Stomach (tissue), 9 donors: ENCODE results near the gene RFTN1. TPM values are rescaled to one million over a fixed set of nuclear protein-coding genes. Genes with fewer than 3 reads are reported as not detected.

ENCODE experiments used
- DNase-seq, 2 donors: peaks; one replicate each; pipeline versions ENCODE4 v3.0.0 to v3.0.0-alpha.2; 2013 to 2019
- H3K27ac ChIP-seq, 5 donors: fragments of 200-600 bp in 4 of 5; sonication (generic) in 4 of 5; one replicate each; pipeline ENCODE4 v1.5.1; 2013 to 2019; ENCODE audit warnings: mild to moderate bottlenecking in 1 of 5, moderate library complexity in 1 of 5
- H3K27me3 ChIP-seq, 3 donors: fragments of 200-600 bp; sonication (generic); one replicate each; pipeline ENCODE4 v1.5.1; 2017 to 2019; ENCODE audit warnings: mixed run types in 1 of 3
- H3K36me3 ChIP-seq, 4 donors: fragments of 200-600 bp; sonication (generic); 1 replicate in 3 of 4; 2 replicates in 1 of 4; pipeline ENCODE4 v1.5.1; 2016 to 2019
- H3K4me1 ChIP-seq, 4 donors: fragments of 200-600 bp; sonication (generic); one replicate each; pipeline ENCODE4 v1.5.1; 2016 to 2019
- H3K4me3 ChIP-seq, 4 donors: fragments of 200-600 bp; sonication (generic) in 3 of 4; one replicate each; pipeline ENCODE4 v1.5.1; 2016 to 2019; ENCODE audit warnings: mild to moderate bottlenecking in 1 of 4
- H3K9me3 ChIP-seq, 4 donors: fragments of 200-600 bp; sonication (generic); one replicate each; pipeline ENCODE4 v1.5.1; 2016 to 2019
- CTCF ChIP-seq, 7 experiments: fragments of 450-650 bp in 4 of 7; fragments of 200-600 bp in 3 of 7; sonication (generic) in 3 of 7; IDR thresholded peaks; one replicate each; pipeline ENCODE4 v1.5.1; 2016 to 2019; ENCODE audit warnings: antibody characterized with exemption in 7 of 7, control low read depth in 2 of 7, mild to moderate bottlenecking in 1 of 7
- EP300 ChIP-seq: sonication (generic); formaldehyde crosslinking; IDR thresholded peaks from one replicate; pipeline ENCODE4 v1.6.1; 2017; ENCODE audit warnings: antibody characterized with exemption
- POLR2A ChIP-seq, 4 donors: fragments of 450-650 bp; IDR thresholded peaks; one replicate each; pipeline ENCODE4 v1.6.1; 2016; ENCODE audit warnings: antibody characterized with exemption in 4 of 4, control low read depth in 2 of 4, mild to moderate bottlenecking in 1 of 4, moderate library complexity in 1 of 4
- POLR2AphosphoS5 ChIP-seq, 3 donors: sonication (generic); formaldehyde crosslinking; IDR thresholded peaks; one replicate each; pipeline ENCODE4 v1.6.1; 2016; ENCODE audit warnings: antibody characterized with exemption in 3 of 3
- WGBS, 5 donors: extraction: QIAGEN DNeasy Blood & Tissue Kit in 3 of 5; methylation state at CpG; one replicate each; pipeline versions ENCODE4 v1.1.5 to v1.1.7; 2013 to 2018; 5-methylcytosine and 5-hydroxymethylcytosine counted together
- intact Hi-C: fragments of 100-400 bp; cut with DNase I; formaldehyde crosslinking; loops from one replicate; pipeline ENCODE4 v1.15.1; 2023; ENCODE audit warnings: low total_unique reads
- polyA plus RNA-seq, 3 donors: library from polyadenylated mRNA; stranded (reverse); fragments of 200-250 nt; gene quantifications; one replicate each; pipeline ENCODE4 v1.2.3, GENCODE V29; 2013
- total RNA-seq, 5 donors: library from RNA; depleted of rRNA; stranded (reverse); fragments of >200 nt; gene quantifications; one replicate each; pipeline versions ENCODE4 v1.1.0 to v1.2.3, GENCODE V29; 2014 to 2016
- donor health status: healthy with polysubstance abuse.
- donor health status: Bipolar disorder and iron deficiency.
- donor health status: healthy.

RFTN1 gene
- total and polyA plus RNA-seq, 8 donors: 4.6 to 103 (median 18.9) TPM

DNA sequence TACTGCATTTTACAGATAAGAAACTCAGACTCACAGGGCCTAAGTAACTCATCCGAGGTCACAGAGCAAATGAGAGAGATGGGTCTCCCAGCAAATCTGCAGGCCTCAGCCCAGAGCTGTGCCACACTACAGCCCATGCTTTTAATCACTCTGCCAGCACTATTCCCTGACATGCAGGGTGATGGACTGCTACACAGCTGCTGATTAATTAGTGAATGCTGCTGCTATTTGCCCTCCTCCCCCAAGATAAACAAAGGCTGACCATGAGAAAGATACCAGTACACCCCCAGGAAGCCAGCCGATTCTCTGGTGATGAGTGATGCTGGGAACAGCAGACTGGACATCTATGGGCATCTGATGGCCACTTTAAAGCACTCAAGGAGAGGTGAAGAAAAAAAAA lies 39.3 kb downstream of the RFTN1 start:
- DNase-seq: no peak
- Histone ChIP-seq H3K4me3 (no peak overlapping the region), H3K4me1 (peaks cover 0 to 10% (median 0%) of the 10 kb centered on the region in 4 donors), H3K36me3 (peaks cover 0 to 7% (median 2%) of the 10 kb centered on the region in 4 donors), H3K27ac (no peak overlapping the region), H3K9me3 (peaks cover 0 to 21% (median 10%) of the 10 kb centered on the region in 4 donors), H3K27me3 (no peaks in the 10 kb centered on the region)
- WGBS, 5 donors: 23 to 56% (median 33%) methylated on average over 2 of the region's 2 CpGs
- TF ChIP-seq EP300 (no peak), POLR2AphosphoS5 (IDR thresholded peaks at IDR 0.05) (no peak)
- intact Hi-C loops: no loop called here

DNA sequence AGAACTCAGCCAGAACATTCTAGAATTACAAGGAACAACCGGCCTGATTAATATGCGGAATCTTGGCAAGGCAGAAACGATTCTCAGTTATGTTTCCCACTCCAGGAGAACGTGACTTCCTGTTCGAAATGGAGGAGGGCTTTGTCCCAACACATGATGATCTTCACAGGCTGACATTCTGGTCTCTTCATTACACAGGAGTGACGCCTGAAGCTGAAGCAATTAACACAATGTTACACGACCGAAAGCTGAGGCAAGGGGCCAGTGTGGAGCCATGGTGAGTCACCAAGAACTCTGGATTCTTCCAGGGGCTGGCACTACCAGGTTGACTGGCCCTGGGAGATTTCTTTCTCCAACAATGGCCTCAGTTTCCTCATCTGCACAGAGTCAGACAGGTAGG lies 40.9 kb downstream of the RFTN1 start:
- peaks cover 0 to 21% (median 10%) of the 10 kb centered on the region in 4 donors for H3K9me3 ChIP-seq
- peaks cover 0 to 15% (median 4%) of the 10 kb centered on the region in 4 donors for H3K4me1 ChIP-seq
- no peaks in the 10 kb centered on the region for H3K27me3 ChIP-seq
- no peak for DNase-seq
- intact Hi-C loops: no loop called here
- peaks cover 0 to 7% (median 2%) of the 10 kb centered on the region in 4 donors for H3K36me3 ChIP-seq
- TF ChIP-seq POLR2A (IDR thresholded peaks at IDR 0.05): no peak
- no peak for TF ChIP-seq EP300
- no peak for TF ChIP-seq POLR2AphosphoS5 (IDR thresholded peaks at IDR 0.05)
- no peak for TF ChIP-seq CTCF (IDR thresholded peaks at IDR 0.05)
- H3K27ac ChIP-seq: peak overlapping the region in 2 of 5 donors; percentile 39 to 46
- no peak overlapping the region for H3K4me3 ChIP-seq
- 73 to 87% (median 76%) methylated on average over 8 of the region's 8 CpGs for WGBS, 5 donors

DNA sequence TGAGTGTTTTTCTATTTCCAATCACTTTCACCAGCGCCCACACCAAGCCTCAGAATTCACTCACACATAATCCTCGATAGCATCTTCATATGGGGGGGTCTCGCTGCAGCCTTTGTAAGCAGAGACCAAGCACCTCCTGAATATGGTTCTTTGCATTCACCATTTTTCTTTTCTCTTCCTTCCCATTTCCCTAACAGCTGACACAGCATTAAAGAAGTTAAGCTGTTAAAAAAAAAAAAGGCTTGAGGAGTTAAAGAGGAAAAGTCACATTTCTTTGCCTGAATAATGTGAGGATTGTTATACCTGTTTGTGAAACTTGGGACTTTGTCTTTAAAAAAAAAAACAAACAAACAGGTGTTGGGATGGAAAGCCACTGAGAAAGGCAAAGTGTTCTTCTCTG lies 41.6 kb downstream of the RFTN1 start:
- Histone ChIP-seq H3K27ac (peak overlapping the region in 1 of 5 donors; percentile 39), H3K4me1 (peaks cover 0 to 12% (median 4%) of the 10 kb centered on the region in 4 donors), H3K4me3 (no peak overlapping the region), H3K27me3 (no peaks in the 10 kb centered on the region), H3K36me3 (peaks cover 0 to 7% (median 2%) of the 10 kb centered on the region in 4 donors), H3K9me3 (peaks cover 0 to 21% (median 10%) of the 10 kb centered on the region in 4 donors)
- 76 to 90% (median 82%) methylated on average over 3 of the region's 3 CpGs for WGBS, 5 donors
- intact Hi-C loops: no loop called here
- no peak for TF ChIP-seq POLR2A (IDR thresholded peaks at IDR 0.05)
- TF ChIP-seq POLR2AphosphoS5 (IDR thresholded peaks at IDR 0.05): no peak
- no peak for DNase-seq

GRCh38 chr3:16470590-16470989 lies 42.9 kb downstream of the RFTN1 start:
- Histone ChIP-seq H3K27me3 (no peaks in the 10 kb centered on the region), H3K4me1 (peaks cover 0 to 7% (median 3%) of the 10 kb centered on the region in 4 donors), H3K4me3 (no peak overlapping the region), H3K27ac (no peak overlapping the region), H3K36me3 (peaks cover 0 to 7% (median 2%) of the 10 kb centered on the region in 4 donors), H3K9me3 (peaks cover 0 to 21% (median 10%) of the 10 kb centered on the region in 4 donors)
- no peak for TF ChIP-seq POLR2A (IDR thresholded peaks at IDR 0.05)
- no peak for TF ChIP-seq CTCF (IDR thresholded peaks at IDR 0.05)
- no peak for TF ChIP-seq EP300
- no peak for TF ChIP-seq POLR2AphosphoS5 (IDR thresholded peaks at IDR 0.05)
- DNase-seq: no peak
- intact Hi-C loops: no loop called here
- WGBS, 5 donors: 85 to 95% (median 89%) methylated on average over 1 of the region's 1 CpG

DNA sequence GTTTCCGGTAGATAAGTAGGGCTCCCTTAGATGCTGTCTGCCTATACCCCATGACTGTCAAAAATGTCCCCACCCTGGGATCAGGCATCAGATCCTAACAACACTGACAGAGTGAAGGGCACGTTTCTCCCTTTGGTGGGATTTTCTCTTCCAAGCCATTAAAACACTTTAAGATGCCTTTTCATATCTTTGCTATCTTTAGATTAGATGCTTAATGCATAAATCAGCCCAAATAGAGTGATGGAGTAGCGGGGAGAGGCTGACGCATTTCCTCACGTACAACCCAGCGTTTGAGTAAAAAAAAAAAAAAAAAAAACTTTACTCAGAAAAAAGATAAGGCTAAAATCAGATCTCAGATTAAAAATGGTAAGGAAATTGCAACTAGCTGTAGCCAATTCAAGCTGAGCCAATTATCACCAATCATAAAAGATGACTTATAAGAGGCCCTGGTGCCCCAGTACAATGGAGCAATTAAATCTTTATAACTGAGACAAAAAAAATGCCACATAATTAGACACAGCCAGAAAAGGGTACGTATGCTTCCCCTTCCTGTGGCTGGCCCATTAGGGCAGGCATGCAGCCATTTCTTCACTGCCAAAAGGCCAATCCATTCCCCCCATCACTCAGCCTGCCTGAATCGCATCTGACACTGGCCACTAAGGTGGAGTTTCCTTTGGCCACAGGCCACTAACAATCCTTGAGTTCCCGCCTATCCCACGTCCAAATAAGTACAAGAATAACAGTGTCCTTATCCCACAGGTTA lies 45.0 kb downstream of the RFTN1 start:
- Histone ChIP-seq H3K4me3 (no peak overlapping the region), H3K27me3 (no peaks in the 10 kb centered on the region), H3K9me3 (peaks cover 0 to 21% (median 10%) of the 10 kb centered on the region in 4 donors), H3K36me3 (peaks cover 0 to 7% (median 2%) of the 10 kb centered on the region in 4 donors), H3K27ac (no peak overlapping the region), H3K4me1 (peaks cover 0 to 7% (median 3%) of the 10 kb centered on the region in 4 donors)
- DNase-seq: no peak
- 44 to 57% (median 54%) methylated on average over 10 of the region's 10 CpGs for WGBS, 5 donors
- no peak for TF ChIP-seq POLR2A (IDR thresholded peaks at IDR 0.05)
- TF ChIP-seq POLR2AphosphoS5 (IDR thresholded peaks at IDR 0.05): no peak
- TF ChIP-seq EP300: no peak
- no peak for TF ChIP-seq CTCF (IDR thresholded peaks at IDR 0.05)
- intact Hi-C loops: no loop called here
